Neural cell (in vitro differentiated cells): ENCODE results near the gene SMAD9.
"Not testable (repeated sequence)": the region's sequence is repeated elsewhere in the genome, so short reads cannot be mapped to it uniquely, and the experiment has no call there.

Experiments
- CTCF ChIP-seq: fragments of 450-650 bp; IDR thresholded peaks from 2 replicates; pipeline ENCODE4 v1.5.1; 2014; ENCODE audit warnings: antibody characterized with exemption, mild to moderate bottlenecking, moderate library complexity; ENCODE audit not compliant: poor library complexity, severe bottlenecking
- EP300 ChIP-seq: fragments of 450-650 bp; conservative IDR thresholded peaks from 2 replicates; pipeline ENCODE4 v1.6.1; 2014; ENCODE audit warnings: antibody characterized with exemption, mild to moderate bottlenecking, moderate library complexity; ENCODE audit not compliant: poor library complexity, severe bottlenecking
- EZH2 ChIP-seq: fragments of 200-600, 300-800 bp; shearing (Covaris generic), sonication (generic); IDR thresholded peaks from 2 replicates; pipeline ENCODE4 v1.6.1; 2014; ENCODE audit warnings: antibody characterized with exemption, low read length, borderline replicate concordance, mild to moderate bottlenecking; ENCODE audit not compliant: insufficient read depth, poor library complexity, severe bottlenecking
- MXI1 ChIP-seq: fragments of 450-650 bp; conservative IDR thresholded peaks from 2 replicates; pipeline ENCODE4 v1.6.1; 2014; ENCODE audit warnings: antibody characterized with exemption, mild to moderate bottlenecking; ENCODE audit not compliant: poor library complexity, severe bottlenecking
- POLR2AphosphoS5 ChIP-seq: IDR thresholded peaks from 2 replicates; pipeline ENCODE4 v1.6.1; 2012
- RAD21 ChIP-seq: fragments of 450-650 bp; conservative IDR thresholded peaks from 2 replicates; pipeline ENCODE4 v1.6.1; 2014; ENCODE audit warnings: antibody characterized with exemption, mild to moderate bottlenecking, moderate library complexity
- REST ChIP-seq: IDR thresholded peaks from 2 replicates; pipeline ENCODE4 v1.6.1; 2012; ENCODE audit warnings: borderline replicate concordance
- TAF1 ChIP-seq: IDR thresholded peaks from 2 replicates; pipeline ENCODE4 v1.6.1; 2012; ENCODE audit warnings: low read depth

GRCh38 chr13:36883392-36883791, 36.6 kb downstream of the SMAD9 start:
- TF ChIP-seq RAD21, CTCF, TAF1, POLR2AphosphoS5, EP300, EZH2, MXI1, REST: not testable (repeated sequence)
